Measurements from ENCODE around the gene LRRK1.

DNA sequence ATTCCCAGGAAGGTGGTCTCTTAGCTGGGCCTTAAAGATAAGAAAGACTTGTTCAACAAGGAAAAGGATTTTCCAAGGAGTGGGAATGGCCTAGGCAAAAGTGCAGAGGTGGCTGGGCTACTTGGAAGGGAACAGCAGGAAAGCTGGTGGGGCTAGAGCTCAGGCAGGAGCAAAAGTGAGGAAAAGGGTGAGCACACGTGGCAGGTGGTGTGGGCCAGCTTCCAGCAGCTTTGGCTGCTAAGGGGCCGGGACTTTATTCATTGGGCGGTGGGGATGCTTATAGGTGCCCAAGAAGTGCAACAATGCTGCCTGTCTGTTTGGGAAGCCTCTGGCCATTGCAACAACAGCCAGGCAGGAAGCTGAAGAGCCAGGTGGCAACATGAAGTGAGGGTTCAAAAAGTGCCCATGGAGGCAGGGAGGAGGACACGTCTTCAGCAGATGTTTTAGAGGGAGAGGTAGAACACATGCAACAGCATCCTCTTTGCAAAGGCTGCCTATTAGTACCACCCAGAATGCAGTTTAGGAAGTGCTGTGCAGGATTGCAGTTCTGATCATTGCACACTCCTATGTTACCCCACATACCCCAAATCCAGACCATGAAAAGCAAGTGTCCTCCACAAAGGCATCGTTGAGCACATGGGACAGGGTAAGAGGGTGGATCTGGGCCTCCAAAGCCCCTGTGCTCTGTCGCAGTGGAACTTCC is 25.7 kb upstream of the LRRK1 start:
- TF ChIP-seq, protein P1, sequence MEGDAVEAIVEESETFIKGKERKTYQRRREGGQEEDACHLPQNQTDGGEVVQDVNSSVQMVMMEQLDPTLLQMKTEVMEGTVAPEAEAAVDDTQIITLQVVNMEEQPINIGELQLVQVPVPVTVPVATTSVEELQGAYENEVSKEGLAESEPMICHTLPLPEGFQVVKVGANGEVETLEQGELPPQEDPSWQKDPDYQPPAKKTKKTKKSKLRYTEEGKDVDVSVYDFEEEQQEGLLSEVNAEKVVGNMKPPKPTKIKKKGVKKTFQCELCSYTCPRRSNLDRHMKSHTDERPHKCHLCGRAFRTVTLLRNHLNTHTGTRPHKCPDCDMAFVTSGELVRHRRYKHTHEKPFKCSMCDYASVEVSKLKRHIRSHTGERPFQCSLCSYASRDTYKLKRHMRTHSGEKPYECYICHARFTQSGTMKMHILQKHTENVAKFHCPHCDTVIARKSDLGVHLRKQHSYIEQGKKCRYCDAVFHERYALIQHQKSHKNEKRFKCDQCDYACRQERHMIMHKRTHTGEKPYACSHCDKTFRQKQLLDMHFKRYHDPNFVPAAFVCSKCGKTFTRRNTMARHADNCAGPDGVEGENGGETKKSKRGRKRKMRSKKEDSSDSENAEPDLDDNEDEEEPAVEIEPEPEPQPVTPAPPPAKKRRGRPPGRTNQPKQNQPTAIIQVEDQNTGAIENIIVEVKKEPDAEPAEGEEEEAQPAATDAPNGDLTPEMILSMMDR (IDR thresholded peaks at IDR 0.05): no peak
- TF ChIP-seq POLR2AphosphoS5 (IDR thresholded peaks at IDR 0.05) (no peak), POLR2A (IDR thresholded peaks at IDR 0.05) (no peak), EP300 (IDR thresholded peaks at IDR 0.05) (no peak)
